Activated naive CD8-positive, alpha-beta T cell treated with anti-CD3 and anti-CD28 coated beads, Interleukin-2, amount 10 ng/mL, durations not matched to agents 7 days and 5 days (primary cell): Measurements from ENCODE around the gene SORCS2. TPM values are rescaled to one million over a fixed set of nuclear protein-coding genes. Genes with fewer than 3 reads are reported as not detected.

Source experiments
- ATAC-seq: fragments of 150-1000 bp; cut with Tn5 transposase; one replicate; pipeline ENCODE4 v1.10.0; 2021; ENCODE audit warnings: low read depth, moderate library complexity
- POLR2A ChIA-PET: fragments of 350-600 bp; sonication (Branson Sonifier 250); formaldehyde crosslinking; loops from one replicate; lab custom pipeline; 2021; ENCODE audit warnings: antibody characterized with exemption; lab: Charles Lee
- DNase-seq: peaks from one replicate; pipeline ENCODE4 v3.0.0; 2021
- H3K27ac Mint-ChIP-seq: one replicate; pipeline ENCODE4 v1.8.0; 2022; ENCODE audit warnings: mild to moderate bottlenecking, mixed read lengths
- H3K27me3 Mint-ChIP-seq: one replicate; pipeline ENCODE4 v1.8.0; 2022; ENCODE audit warnings: mild to moderate bottlenecking, moderate library complexity, mixed read lengths
- H3K36me3 Mint-ChIP-seq: one replicate; pipeline ENCODE4 v1.8.0; 2021; ENCODE audit warnings: mild to moderate bottlenecking, mixed read lengths
- H3K4me1 Mint-ChIP-seq: one replicate; pipeline ENCODE4 v1.8.0; 2021; ENCODE audit warnings: mixed read lengths
- H3K4me3 Mint-ChIP-seq: one replicate; pipeline ENCODE4 v1.8.0; 2022; ENCODE audit warnings: mild to moderate bottlenecking, moderate library complexity, mixed read lengths
- H3K9me3 Mint-ChIP-seq: one replicate; pipeline ENCODE4 v1.8.0; 2021; ENCODE audit warnings: mixed read lengths
- total RNA-seq, 2 experiments: library from RNA; stranded (reverse); gene quantifications; one replicate each; pipeline ENCODE4 v1.2.3, GENCODE V29; 2021

The SORCS2 gene
- total RNA-seq, 2 experiments from 2014 or later = not detected

DNA sequence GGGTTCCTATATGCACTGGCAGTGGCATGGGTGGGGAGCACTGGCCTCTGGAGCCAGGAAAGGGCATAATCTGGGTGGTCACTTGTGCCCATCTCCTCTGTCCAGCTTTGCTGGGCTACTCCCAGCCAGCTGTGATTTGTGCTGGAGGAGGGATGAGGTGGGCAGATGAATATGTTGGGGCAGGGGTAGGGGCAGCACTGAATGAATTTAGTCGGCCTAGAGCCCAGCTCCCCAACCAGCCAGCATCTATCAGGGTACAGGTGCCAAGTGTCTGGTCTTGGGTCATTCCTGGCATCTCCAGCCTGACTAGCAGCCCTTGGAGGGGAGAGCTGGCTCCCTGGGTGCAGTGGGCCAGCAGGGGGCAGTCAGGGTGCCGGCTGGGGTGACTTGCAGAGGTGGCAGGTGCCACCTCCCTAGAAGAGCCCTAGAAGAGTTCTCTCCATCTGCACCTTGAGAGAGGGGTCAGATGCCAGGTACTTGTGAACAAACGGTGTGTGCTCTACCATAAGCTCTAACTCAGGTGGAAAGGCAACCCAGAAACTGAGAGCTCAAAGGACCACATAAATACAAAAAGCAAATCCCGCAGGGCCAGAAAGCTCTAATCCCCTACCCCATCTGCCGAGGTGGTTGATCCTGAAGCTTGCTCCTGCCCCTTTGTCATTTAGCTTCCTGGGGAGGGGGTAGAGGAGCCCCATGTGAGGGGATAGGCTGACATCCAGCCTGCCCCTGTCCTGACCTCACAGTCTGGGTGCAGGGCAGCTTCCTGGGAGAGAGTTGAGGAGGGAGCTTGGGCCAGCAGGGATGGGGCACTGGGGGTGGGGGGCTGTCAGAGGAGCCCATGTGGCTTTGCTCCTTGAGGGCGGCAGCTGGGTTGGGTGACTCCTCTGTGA, 2.2 kb downstream of the SORCS2 start:
- POLR2A ChIA-PET = no interaction called here
- DNase-seq (no peak), ATAC-seq (no peak)
- H3K9me3 Mint-ChIP-seq = no peaks in the 10 kb centered on the region
- no peaks in the 10 kb centered on the region for H3K4me1 Mint-ChIP-seq
- no peak overlapping the region for H3K27ac Mint-ChIP-seq
- peaks cover 48% of the 10 kb centered on the region for H3K27me3 Mint-ChIP-seq
- H3K36me3 Mint-ChIP-seq = no peaks in the 10 kb centered on the region
- no peak overlapping the region for H3K4me3 Mint-ChIP-seq

DNA sequence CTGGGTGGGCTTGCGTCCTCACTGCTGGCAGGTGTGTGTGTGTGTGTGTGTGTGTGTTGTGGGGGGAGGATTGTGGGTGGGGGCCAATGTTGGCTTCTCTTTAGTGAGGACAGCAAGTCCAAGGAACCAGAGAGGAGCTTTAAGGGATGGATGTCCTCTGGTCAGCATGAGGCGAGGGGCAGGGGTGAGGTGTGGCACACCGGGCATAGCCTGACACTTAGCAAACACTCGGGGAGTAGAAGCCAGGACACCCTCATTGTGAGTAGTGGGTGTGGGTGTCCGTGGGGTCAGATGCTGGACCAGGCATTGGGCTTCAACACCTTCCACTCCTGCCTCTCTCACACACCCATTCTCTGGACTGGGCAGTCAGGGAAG, 2.8 kb downstream of the SORCS2 start:
- ATAC-seq (no peak), DNase-seq (no peak)
- Mint-ChIP-seq H3K9me3 (no peaks in the 10 kb centered on the region), H3K36me3 (no peaks in the 10 kb centered on the region), H3K27me3 (peaks cover 42% of the 10 kb centered on the region), H3K4me3 (no peak overlapping the region), H3K4me1 (no peaks in the 10 kb centered on the region), H3K27ac (no peak overlapping the region)
- POLR2A ChIA-PET = no interaction called here

DNA sequence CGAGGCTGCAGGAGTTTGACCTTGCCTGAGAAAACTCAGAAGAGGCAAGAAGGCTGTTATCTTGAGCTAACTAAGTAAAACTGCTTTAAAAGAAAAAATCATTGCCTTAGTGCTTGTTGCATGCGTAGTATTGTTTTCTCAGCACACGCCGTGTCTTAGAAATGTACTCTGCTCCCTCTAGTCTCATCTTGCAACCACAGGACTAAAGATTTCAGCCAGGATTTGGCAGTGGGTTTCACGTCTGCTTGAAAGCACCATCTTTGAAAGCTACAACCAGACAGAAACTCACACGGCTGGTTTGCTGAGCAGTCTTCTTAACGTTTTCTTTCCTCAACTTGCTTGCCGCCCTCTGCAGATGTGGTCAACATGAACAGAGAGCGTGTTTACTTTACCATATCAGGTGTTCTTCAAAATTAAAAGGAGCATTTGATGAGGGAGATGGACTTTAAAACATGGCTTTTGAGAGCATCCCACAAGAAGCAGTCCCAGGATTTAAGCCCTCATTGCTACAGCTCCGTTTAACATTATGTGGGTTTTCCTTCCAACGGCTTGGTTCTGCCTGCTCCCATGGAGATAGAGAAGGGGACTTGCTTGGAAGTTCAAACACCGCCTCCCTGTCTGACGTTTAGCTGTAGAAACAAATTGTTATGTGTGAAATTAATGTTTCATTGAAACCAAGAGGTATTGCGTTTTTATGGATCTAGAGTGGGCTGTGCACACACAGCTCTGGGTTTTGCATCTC, 3.4 kb downstream of the SORCS2 start:
- H3K27ac Mint-ChIP-seq = no peak overlapping the region
- no peak for ATAC-seq

DNA sequence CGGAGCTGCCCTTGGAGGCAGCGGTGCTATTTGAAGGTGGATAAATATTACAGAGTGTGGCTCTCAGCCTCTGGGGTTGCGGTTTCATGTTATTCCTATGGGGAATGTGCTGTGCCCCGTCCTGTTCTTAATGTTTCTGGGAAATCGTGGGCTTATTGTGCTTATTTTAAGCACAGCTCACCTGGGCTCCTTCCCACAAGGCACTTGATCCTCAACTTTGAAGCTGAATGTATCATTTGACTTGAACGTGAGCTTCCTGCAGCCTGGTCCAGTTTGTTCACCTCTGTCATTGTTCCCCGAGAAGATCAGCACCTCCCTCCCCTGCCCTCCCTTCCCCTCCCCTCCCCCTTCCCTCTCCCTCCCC, 3.9 kb downstream of the SORCS2 start:
- POLR2A ChIA-PET = no interaction called here
- Mint-ChIP-seq H3K27me3 (peaks cover 35% of the 10 kb centered on the region), H3K9me3 (no peaks in the 10 kb centered on the region), H3K27ac (no peak overlapping the region), H3K36me3 (no peaks in the 10 kb centered on the region), H3K4me3 (no peak overlapping the region), H3K4me1 (no peaks in the 10 kb centered on the region)
- ATAC-seq (no peak), DNase-seq (no peak)

More for the DNA sequence above, 3.4 kb downstream of the SORCS2 start:
- POLR2A ChIA-PET = no interaction called here
- Mint-ChIP-seq H3K36me3 (no peaks in the 10 kb centered on the region), H3K27me3 (peaks cover 36% of the 10 kb centered on the region), H3K4me1 (no peaks in the 10 kb centered on the region), H3K4me3 (no peak overlapping the region), H3K9me3 (no peaks in the 10 kb centered on the region)
- DNase-seq = no peak

DNA sequence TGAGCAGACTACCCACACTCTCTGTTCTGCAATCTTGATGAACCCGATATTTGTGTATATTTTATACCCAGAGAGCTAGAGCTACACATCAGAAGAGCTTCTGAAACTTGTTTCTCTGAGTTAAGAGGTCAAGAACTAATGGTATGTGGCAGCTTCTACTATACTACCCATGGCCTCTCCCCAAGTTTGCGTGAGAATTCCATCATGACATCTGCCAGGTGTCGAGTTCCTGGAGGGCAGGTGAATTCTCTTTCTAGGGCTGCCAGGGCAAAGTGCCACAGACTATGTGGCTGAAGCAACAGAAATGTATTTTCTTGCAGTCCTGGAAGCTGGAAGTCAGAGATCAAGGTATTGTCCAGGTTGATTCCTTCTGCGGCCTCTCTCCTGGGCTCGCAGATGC, 4.4 kb downstream of the SORCS2 start:
- Mint-ChIP-seq H3K27ac (no peak overlapping the region), H3K9me3 (no peaks in the 10 kb centered on the region), H3K27me3 (peaks cover 35% of the 10 kb centered on the region), H3K36me3 (no peaks in the 10 kb centered on the region), H3K4me3 (no peak overlapping the region), H3K4me1 (no peaks in the 10 kb centered on the region)
- DNase-seq = no peak
- POLR2A ChIA-PET = no interaction called here
- ATAC-seq = no peak

DNA sequence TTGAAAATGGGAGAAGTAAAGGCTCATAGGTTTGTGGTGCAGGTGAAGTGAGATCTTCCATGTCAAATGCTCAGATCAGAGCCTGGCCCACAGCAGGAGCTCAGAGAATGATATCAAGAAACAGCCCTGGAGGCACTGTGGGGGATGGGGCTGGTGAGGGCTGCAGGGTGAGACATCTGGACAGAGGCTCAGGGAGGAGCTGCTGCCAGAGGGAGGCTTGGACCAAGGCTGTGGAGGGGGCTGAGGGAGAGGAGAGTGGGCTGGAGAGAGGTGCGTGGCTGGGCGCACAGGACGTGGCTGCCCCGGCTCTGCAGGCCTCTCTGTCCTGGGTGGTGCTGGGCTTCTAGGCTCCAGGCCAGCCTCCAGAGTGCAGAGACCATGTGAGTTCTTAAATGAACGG, 5.6 kb downstream of the SORCS2 start:
- DNase-seq (no peak), ATAC-seq (no peak)
- no peaks in the 10 kb centered on the region for H3K4me1 Mint-ChIP-seq
- POLR2A ChIA-PET = no interaction called here
- no peaks in the 10 kb centered on the region for H3K9me3 Mint-ChIP-seq
- H3K27ac Mint-ChIP-seq = no peak overlapping the region
- H3K36me3 Mint-ChIP-seq = no peaks in the 10 kb centered on the region
- H3K4me3 Mint-ChIP-seq = no peak overlapping the region
- peaks cover 36% of the 10 kb centered on the region for H3K27me3 Mint-ChIP-seq

DNA sequence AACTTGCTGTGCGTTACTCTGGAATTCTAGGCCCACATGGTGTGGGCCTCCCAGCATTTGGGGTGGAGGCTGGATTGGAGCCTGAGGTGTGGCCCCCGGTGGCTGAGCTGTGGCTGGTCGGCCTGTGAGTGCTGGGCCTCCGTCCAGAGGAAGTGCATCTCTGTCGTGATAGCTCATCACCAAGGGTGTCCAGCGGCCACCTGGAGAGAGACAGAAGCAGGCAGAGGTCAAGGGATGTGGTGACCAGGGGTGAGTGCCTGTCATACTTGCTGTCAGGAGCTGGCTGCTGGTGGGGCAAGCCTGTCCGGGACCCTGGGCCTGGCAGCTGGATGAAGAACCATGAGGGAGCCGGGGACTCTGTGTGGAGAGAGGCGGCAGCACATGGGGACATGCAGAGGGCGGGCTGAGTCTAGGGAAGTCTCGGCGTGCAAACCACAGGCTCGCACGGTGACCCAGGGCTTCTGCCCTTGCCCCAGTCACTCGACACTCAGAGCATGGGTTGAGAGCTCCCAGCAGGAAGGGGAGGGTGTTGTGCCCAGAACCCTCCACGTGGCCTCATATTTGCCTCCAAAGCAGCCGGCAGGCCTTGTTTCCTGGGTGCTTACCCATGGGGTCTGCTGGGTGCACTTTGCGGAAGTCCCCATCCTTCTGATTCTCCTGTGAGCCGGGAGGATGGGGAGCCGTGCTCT, 6.2 kb downstream of the SORCS2 start:
- no peak for ATAC-seq
- Mint-ChIP-seq H3K4me3 (no peak overlapping the region), H3K27ac (no peak overlapping the region), H3K9me3 (no peaks in the 10 kb centered on the region), H3K36me3 (no peaks in the 10 kb centered on the region), H3K27me3 (peaks cover 33% of the 10 kb centered on the region), H3K4me1 (no peaks in the 10 kb centered on the region)
- DNase-seq = no peak
- POLR2A ChIA-PET = no interaction called here

DNA sequence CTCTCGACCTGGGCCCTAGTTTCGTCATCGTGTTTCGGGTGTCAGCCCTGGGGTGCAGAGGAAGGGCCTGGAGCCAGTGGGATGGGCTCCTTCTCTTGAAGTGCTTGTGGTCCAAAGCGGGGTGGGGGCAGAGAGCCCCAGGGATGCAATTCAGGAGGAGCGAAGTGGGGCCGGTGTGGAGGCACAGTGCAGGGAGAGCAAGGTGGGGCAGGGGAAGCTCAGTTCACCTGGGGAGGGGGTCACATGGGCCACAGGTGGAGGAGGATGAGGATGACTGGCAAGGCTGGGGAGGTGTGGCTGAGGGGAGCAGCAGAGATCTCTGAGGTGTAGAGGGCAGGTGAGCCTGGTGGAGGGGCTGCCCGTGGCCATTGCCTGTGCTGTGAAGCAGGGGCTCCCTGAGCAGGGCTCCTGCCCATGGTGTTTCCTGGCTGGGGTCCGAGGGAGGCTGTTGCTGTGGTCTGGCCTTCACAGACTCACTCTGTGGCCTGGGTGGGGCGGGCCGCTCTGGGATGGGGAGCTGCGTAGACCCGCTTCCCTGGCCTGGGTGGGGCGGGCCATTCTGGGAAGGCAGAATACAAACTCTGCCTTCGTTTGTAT, 6.9 kb downstream of the SORCS2 start:
- H3K9me3 Mint-ChIP-seq = no peaks in the 10 kb centered on the region
- ATAC-seq (no peak), DNase-seq (no peak)
- H3K27ac Mint-ChIP-seq = no peak overlapping the region
- peaks cover 28% of the 10 kb centered on the region for H3K27me3 Mint-ChIP-seq
- POLR2A ChIA-PET = no interaction called here
- no peak overlapping the region for H3K4me3 Mint-ChIP-seq
- H3K36me3 Mint-ChIP-seq = no peaks in the 10 kb centered on the region
- H3K4me1 Mint-ChIP-seq = no peaks in the 10 kb centered on the region

DNA sequence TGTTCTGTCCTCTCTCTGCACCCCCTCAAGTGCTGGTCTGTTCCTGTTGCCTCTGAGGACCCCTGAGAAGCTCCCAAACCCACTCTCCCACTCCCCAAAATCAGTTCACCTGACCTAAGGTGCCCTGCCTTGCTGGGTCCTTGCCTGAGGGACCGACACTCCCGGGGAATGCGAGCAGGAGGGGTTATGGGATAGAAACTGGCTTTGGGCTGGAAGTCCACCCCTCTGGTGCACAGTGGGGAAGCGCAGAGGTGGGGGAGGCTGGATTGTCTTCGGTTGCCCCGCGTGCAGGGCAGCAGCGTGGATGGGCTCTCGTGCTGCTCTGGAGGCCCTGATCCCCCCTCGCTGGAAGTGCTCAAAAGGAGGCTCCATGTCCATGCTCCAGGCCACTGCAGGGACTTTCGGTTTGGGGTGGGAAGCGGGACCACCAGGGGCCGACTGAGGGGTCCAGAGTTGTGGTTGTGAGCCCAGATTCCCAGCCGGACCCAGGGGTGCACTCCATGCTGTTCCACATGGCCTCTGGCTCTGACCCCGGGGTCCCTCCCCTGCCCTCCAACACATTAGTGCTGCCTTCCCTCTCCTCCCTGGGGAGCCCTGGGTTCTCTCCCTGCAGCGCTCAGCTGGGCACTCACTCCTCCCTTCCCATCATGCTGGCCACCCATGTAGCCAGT, 7.6 kb downstream of the SORCS2 start:
- H3K27ac Mint-ChIP-seq = no peak overlapping the region
- H3K36me3 Mint-ChIP-seq = no peaks in the 10 kb centered on the region
- no peaks in the 10 kb centered on the region for H3K9me3 Mint-ChIP-seq
- ATAC-seq (no peak), DNase-seq (no peak)
- peaks cover 25% of the 10 kb centered on the region for H3K27me3 Mint-ChIP-seq
- POLR2A ChIA-PET = no interaction called here
- H3K4me3 Mint-ChIP-seq = no peak overlapping the region
- H3K4me1 Mint-ChIP-seq = no peaks in the 10 kb centered on the region

DNA sequence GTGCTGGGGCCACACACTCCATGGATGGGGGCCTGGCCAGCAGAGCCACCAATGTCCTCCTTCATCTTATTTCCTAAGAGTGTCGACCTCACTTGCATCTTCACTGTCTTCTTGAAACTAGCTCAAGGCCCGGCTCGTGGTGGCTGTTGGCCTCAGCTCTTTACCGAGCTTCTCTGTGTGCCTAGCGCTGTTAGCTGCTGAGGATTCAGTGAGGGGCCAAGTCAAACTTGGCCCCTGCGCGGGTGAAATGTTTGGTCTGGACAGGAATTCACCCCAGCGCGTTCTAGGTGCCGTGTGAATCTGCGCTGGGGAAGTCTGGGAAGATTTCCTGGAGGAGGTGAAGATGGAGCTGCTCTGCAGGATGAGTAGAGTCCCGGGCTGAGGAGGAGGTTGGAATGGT, 8.5 kb downstream of the SORCS2 start:
- DNase-seq = no peak
- no peaks in the 10 kb centered on the region for H3K4me1 Mint-ChIP-seq
- H3K9me3 Mint-ChIP-seq = no peaks in the 10 kb centered on the region
- ATAC-seq = no peak
- H3K4me3 Mint-ChIP-seq = no peak overlapping the region
- POLR2A ChIA-PET = no interaction called here
- peaks cover 22% of the 10 kb centered on the region for H3K27me3 Mint-ChIP-seq
- H3K36me3 Mint-ChIP-seq = no peaks in the 10 kb centered on the region
- H3K27ac Mint-ChIP-seq = no peak overlapping the region

DNA sequence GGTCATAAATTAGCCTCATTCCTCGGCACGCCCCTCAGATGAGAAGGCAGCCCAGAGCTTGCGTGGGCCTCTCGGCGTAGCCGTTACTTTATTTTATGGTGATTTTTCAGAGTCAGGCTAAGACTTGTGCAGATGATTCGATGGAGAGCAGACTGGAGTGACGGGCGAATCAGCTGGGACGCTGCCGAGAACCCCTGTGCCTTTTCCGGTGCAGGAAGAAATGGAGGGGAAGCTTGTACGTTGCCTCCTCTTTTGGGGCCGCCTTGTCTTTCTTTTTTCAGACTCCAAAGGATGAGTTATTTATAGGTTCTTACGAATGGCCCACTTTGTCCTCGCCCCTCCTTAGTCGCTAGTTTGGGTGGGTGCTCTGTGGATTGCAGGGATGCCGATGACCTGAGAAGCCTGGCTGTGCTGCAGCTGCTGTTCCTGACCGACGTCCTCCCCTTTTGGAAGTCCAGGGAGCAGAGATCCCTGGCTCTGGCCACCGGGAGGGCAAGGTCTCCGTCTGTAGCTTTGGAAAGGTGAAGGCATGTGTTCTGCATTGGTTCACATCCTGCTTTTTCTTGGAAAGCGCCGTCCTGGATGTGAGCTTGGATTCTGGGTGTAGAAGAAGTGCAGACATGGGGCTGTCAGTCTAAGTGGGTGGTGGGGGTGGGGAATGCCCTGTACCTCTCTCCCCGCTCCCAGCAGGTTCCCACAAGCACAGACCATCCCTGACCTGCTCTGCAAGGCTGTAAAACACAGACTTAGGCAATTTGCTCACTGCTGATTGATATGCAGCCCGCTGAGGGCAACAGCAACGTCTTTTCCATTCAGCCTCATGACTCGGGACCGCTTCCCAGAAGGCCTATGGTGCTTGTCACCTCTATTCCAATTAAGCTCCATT, 9.3 kb downstream of the SORCS2 start:
- POLR2A ChIA-PET = no interaction called here

DNA sequence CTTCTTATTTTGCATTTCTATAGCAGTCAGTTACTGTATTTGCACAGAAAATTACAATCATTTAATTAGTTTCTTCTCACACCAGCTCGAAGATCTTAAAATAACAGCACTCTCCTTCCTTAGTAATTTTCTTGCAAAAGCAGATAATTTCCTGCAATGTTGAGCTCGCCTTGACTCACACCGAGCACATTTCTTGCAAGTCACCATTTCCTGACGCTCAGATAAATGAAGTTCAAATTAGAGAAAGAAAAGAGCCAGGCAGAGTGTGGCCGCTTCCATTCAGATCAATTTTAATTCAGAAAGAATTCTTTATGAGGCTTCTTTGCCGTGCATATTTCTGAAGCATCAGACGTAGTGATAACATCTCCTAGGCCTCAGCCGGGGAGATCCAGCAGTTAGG, 10.1 kb downstream of the SORCS2 start:
- Mint-ChIP-seq H3K36me3 (no peaks in the 10 kb centered on the region), H3K27me3 (peaks cover 16% of the 10 kb centered on the region), H3K27ac (no peak overlapping the region), H3K9me3 (no peaks in the 10 kb centered on the region), H3K4me3 (no peak overlapping the region), H3K4me1 (no peaks in the 10 kb centered on the region)
- DNase-seq = no peak
- ATAC-seq = no peak
- POLR2A ChIA-PET = no interaction called here

More for the DNA sequence above, 9.3 kb downstream of the SORCS2 start:
- Mint-ChIP-seq H3K27me3 (peaks cover 20% of the 10 kb centered on the region), H3K36me3 (no peaks in the 10 kb centered on the region), H3K4me3 (no peak overlapping the region), H3K9me3 (no peaks in the 10 kb centered on the region), H3K27ac (no peak overlapping the region), H3K4me1 (no peaks in the 10 kb centered on the region)
- ATAC-seq (no peak), DNase-seq (no peak)
